Omental fat pad (tissue), 4 donors: ENCODE data around the gene NDUFS7. TPM values are rescaled to one million over a fixed set of nuclear protein-coding genes. Genes with fewer than 3 reads are reported as not detected.
A peak's percentile ranks its signal among the peaks of the same experiment; 100 is the strongest.

ENCODE experiments used
- ATAC-seq: fragments of 150-250 bp; one replicate; pipeline ENCODE4 v1.9.1; 2016; ENCODE audit warnings: mild to moderate bottlenecking, moderate library complexity; ENCODE audit not compliant: low FRiP score
- DNase-seq: peaks from one replicate; pipeline ENCODE4 v3.0.0-alpha.2; 2019; ENCODE audit warnings: low spot score
- CTCF ChIP-seq, 3 donors: fragments of 450-650 bp; IDR thresholded peaks; one replicate each; pipeline ENCODE4 v1.5.1; 2016 to 2017; ENCODE audit warnings: antibody characterized with exemption in 3 of 3, mild to moderate bottlenecking in 3 of 3, moderate library complexity in 2 of 3
- total RNA-seq, 4 donors: library from RNA; depleted of rRNA; stranded (reverse); fragments of >200 nt; gene quantifications; one replicate each; pipeline ENCODE4 v1.1.0, GENCODE V29; 2016

The NDUFS7 gene
- total RNA-seq, 4 donors from 2014 or later: 80.3 to 121 (median 114) TPM

- no peak for TF ChIP-seq CTCF (IDR thresholded peaks at IDR 0.05)
- ATAC-seq: no peak
- DNase-seq: no peak
Measured at GRCh38 chr19:1351381-1351851, 32.3 kb upstream of the NDUFS7 start.

GRCh38 chr19:1353144-1353543 lies 30.6 kb upstream of the NDUFS7 start:
- TF ChIP-seq CTCF (IDR thresholded peaks at IDR 0.05): no peak
- DNase-seq (no peak), ATAC-seq (no peak)

- TF ChIP-seq CTCF (IDR thresholded peaks at IDR 0.05): no peak
- ATAC-seq: peak; percentile 52
- DNase-seq: no peak
Measured at GRCh38 chr19:1354970-1355567, 28.6 kb upstream of the NDUFS7 start.

- ATAC-seq (no peak), DNase-seq (no peak)
- TF ChIP-seq CTCF (IDR thresholded peaks at IDR 0.05): no peak
Measured at GRCh38 chr19:1355568-1356507, 27.9 kb upstream of the NDUFS7 start.

GRCh38 chr19:1356508-1356865 lies 27.2 kb upstream of the NDUFS7 start:
- DNase-seq: no peak

GRCh38 chr19:1357531-1358109 lies 26.1 kb upstream of the NDUFS7 start:
- TF ChIP-seq CTCF (IDR thresholded peaks at IDR 0.05): no peak
- ATAC-seq: no peak
- DNase-seq: no peak

More at GRCh38 chr19:1356508-1356865, 27.2 kb upstream of the NDUFS7 start:
- no peak for ATAC-seq
- TF ChIP-seq CTCF (IDR thresholded peaks at IDR 0.05): no peak
